ENCODE results near the gene C14orf39. TPM values are rescaled to one million over a fixed set of nuclear protein-coding genes. Genes with fewer than 3 reads are reported as not detected.

C14orf39 gene
- total and polyA plus RNA-seq, 2 experiments from 2014 or later = 0.28 to 3.4 TPM

DNA sequence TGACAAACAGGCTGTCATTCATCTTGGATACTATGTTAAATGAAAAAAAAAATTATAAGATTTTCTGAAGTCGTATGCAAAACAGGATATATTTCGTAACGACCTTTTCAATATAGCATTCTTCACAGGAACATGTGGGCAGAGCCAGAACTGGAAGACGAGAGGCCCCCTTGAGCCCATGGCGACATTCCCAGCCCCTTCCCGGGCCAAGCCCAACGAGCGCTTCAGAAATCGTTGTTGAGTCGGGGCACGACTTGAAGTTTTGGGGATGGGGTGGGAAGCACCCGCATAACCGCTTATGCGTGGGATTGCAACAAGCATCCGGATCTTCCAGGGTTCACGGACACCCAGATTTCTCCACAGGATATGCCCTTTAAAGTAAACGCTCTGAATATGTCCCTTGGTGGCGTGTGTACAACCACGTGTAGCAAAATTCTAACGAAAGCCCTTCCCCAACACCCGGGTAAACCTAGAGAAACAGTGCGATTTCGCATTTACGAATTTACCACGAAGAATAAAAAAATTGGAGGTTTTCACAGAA, 736 bp downstream of the C14orf39 start:
- peak overlapping the region; percentile 71 for H3K4me3 ChIP-seq
- ATAC-seq = peak; percentile 61
- H3K9me3 Mint-ChIP-seq = peaks cover 8% of the 10 kb centered on the region; the same call in 1 of the 3 replicates

More for the DNA sequence above, 736 bp downstream of the C14orf39 start:
- Histone ChIP-seq H3K27ac (ENCODE audit: low read depth) (no peak overlapping the region), H4K20me1 (replicated peaks; ENCODE audit: insufficient read depth) (no peaks in the 10 kb centered on the region), H3K9me2 (ENCODE audit: insufficient read depth) (no peaks in the 10 kb centered on the region), H3F3A (replicated peaks; ENCODE audit: low read depth) (no peaks in the 10 kb centered on the region), H3K27me3 (ENCODE audit: insufficient read depth) (peaks cover 53% of the 10 kb centered on the region), H3K79me2 (replicated peaks; ENCODE audit: insufficient read depth) (no peaks in the 10 kb centered on the region), H3K4me1 (ENCODE audit: insufficient read depth) (0 out of 2 replicates have a peak, but pooled peaks cover 4% of the 10 kb centered on the region), H2AFZ (peak overlapping the region; percentile 98), H3K4me2 (peak overlapping the region; percentile 88), H3K36me3 (ENCODE audit: insufficient read depth) (no peaks in the 10 kb centered on the region)
- Mint-ChIP-seq H3K27ac (no peak overlapping the region), H3K4me1 (peaks cover 3% of the 10 kb centered on the region; the same call in 1 of the 3 replicates), H3K27me3 (ENCODE audit: insufficient read depth, low read depth, poor library complexity) (peaks cover 9% of the 10 kb centered on the region), H3K4me3 (peak overlapping the region; percentile 83), H3K36me3 (ENCODE audit: low read depth) (peaks cover 8% of the 10 kb centered on the region; the same call in 2 of the 3 replicates)
- peak; percentile 34 for DNase-seq (ENCODE audit: low spot score)
- TF ChIP-seq, protein P1, sequence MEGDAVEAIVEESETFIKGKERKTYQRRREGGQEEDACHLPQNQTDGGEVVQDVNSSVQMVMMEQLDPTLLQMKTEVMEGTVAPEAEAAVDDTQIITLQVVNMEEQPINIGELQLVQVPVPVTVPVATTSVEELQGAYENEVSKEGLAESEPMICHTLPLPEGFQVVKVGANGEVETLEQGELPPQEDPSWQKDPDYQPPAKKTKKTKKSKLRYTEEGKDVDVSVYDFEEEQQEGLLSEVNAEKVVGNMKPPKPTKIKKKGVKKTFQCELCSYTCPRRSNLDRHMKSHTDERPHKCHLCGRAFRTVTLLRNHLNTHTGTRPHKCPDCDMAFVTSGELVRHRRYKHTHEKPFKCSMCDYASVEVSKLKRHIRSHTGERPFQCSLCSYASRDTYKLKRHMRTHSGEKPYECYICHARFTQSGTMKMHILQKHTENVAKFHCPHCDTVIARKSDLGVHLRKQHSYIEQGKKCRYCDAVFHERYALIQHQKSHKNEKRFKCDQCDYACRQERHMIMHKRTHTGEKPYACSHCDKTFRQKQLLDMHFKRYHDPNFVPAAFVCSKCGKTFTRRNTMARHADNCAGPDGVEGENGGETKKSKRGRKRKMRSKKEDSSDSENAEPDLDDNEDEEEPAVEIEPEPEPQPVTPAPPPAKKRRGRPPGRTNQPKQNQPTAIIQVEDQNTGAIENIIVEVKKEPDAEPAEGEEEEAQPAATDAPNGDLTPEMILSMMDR (conservative IDR thresholded peaks at IDR 0.05; ENCODE audit: low read depth in 2 of 2) = no peak
- TF ChIP-seq, protein P2, sequence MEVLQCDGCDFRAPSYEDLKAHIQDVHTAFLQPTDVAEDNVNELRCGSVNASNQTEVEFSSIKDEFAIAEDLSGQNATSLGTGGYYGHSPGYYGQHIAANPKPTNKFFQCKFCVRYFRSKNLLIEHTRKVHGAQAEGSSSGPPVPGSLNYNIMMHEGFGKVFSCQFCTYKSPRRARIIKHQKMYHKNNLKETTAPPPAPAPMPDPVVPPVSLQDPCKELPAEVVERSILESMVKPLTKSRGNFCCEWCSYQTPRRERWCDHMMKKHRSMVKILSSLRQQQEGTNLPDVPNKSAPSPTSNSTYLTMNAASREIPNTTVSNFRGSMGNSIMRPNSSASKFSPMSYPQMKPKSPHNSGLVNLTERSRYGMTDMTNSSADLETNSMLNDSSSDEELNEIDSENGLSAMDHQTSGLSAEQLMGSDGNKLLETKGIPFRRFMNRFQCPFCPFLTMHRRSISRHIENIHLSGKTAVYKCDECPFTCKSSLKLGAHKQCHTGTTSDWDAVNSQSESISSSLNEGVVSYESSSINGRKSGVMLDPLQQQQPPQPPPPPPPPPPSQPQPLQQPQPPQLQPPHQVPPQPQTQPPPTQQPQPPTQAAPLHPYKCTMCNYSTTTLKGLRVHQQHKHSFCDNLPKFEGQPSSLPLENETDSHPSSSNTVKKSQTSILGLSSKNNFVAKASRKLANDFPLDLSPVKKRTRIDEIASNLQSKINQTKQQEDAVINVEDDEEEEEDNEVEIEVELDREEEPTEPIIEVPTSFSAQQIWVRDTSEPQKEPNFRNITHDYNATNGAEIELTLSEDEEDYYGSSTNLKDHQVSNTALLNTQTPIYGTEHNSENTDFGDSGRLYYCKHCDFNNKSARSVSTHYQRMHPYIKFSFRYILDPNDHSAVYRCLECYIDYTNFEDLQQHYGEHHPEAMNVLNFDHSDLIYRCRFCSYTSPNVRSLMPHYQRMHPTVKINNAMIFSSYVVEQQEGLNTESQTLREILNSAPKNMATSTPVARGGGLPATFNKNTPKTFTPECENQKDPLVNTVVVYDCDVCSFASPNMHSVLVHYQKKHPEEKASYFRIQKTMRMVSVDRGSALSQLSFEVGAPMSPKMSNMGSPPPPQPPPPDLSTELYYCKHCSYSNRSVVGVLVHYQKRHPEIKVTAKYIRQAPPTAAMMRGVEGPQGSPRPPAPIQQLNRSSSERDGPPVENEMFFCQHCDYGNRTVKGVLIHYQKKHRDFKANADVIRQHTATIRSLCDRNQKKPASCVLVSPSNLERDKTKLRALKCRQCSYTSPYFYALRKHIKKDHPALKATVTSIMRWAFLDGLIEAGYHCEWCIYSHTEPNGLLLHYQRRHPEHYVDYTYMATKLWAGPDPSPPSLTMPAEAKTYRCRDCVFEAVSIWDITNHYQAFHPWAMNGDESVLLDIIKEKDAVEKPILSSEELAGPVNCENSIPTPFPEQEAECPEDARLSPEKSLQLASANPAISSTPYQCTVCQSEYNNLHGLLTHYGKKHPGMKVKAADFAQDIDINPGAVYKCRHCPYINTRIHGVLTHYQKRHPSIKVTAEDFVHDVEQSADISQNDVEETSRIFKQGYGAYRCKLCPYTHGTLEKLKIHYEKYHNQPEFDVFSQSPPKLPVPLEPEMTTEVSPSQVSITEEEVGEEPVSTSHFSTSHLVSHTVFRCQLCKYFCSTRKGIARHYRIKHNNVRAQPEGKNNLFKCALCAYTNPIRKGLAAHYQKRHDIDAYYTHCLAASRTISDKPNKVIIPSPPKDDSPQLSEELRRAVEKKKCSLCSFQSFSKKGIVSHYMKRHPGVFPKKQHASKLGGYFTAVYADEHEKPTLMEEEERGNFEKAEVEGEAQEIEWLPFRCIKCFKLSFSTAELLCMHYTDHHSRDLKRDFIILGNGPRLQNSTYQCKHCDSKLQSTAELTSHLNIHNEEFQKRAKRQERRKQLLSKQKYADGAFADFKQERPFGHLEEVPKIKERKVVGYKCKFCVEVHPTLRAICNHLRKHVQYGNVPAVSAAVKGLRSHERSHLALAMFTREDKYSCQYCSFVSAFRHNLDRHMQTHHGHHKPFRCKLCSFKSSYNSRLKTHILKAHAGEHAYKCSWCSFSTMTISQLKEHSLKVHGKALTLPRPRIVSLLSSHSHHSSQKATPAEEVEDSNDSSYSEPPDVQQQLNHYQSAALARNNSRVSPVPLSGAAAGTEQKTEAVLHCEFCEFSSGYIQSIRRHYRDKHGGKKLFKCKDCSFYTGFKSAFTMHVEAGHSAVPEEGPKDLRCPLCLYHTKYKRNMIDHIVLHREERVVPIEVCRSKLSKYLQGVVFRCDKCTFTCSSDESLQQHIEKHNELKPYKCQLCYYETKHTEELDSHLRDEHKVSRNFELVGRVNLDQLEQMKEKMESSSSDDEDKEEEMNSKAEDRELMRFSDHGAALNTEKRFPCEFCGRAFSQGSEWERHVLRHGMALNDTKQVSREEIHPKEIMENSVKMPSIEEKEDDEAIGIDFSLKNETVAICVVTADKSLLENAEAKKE (CRISPR knock-in tag; IDR thresholded peaks at IDR 0.05) = no peak
- TF ChIP-seq CREB1 (CRISPR knock-in tag; IDR thresholded peaks at IDR 0.05; ENCODE audit: low read depth) (no peak), NANOG (IDR thresholded peaks at IDR 0.05; ENCODE audit: borderline replicate concordance) (no peak), STAT1 (IDR thresholded peaks at IDR 0.05; ENCODE audit: unreplicated experiment) (no peak), ZNF114 (CRISPR knock-in tag; IDR thresholded peaks at IDR 0.05) (no peak), POLR2AphosphoS5 (IDR thresholded peaks at IDR 0.05; ENCODE audit: low read depth) (no peak), ZNF331 (CRISPR knock-in tag; IDR thresholded peaks at IDR 0.05; ENCODE audit: low read depth) (no peak), EZH2 (IDR thresholded peaks at IDR 0.05; ENCODE audit: low read depth, unreplicated experiment) (no peak), EZH2phosphoT487 (IDR thresholded peaks at IDR 0.05; ENCODE audit: unreplicated experiment) (no peak), JUNB (IDR thresholded peaks at IDR 0.05; ENCODE audit: unreplicated experiment) (no peak)
- TF ChIP-seq, protein P3, sequence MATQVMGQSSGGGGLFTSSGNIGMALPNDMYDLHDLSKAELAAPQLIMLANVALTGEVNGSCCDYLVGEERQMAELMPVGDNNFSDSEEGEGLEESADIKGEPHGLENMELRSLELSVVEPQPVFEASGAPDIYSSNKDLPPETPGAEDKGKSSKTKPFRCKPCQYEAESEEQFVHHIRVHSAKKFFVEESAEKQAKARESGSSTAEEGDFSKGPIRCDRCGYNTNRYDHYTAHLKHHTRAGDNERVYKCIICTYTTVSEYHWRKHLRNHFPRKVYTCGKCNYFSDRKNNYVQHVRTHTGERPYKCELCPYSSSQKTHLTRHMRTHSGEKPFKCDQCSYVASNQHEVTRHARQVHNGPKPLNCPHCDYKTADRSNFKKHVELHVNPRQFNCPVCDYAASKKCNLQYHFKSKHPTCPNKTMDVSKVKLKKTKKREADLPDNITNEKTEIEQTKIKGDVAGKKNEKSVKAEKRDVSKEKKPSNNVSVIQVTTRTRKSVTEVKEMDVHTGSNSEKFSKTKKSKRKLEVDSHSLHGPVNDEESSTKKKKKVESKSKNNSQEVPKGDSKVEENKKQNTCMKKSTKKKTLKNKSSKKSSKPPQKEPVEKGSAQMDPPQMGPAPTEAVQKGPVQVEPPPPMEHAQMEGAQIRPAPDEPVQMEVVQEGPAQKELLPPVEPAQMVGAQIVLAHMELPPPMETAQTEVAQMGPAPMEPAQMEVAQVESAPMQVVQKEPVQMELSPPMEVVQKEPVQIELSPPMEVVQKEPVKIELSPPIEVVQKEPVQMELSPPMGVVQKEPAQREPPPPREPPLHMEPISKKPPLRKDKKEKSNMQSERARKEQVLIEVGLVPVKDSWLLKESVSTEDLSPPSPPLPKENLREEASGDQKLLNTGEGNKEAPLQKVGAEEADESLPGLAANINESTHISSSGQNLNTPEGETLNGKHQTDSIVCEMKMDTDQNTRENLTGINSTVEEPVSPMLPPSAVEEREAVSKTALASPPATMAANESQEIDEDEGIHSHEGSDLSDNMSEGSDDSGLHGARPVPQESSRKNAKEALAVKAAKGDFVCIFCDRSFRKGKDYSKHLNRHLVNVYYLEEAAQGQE (IDR thresholded peaks at IDR 0.05; ENCODE audit: unreplicated experiment) = no peak
- TF ChIP-seq, protein P4, sequence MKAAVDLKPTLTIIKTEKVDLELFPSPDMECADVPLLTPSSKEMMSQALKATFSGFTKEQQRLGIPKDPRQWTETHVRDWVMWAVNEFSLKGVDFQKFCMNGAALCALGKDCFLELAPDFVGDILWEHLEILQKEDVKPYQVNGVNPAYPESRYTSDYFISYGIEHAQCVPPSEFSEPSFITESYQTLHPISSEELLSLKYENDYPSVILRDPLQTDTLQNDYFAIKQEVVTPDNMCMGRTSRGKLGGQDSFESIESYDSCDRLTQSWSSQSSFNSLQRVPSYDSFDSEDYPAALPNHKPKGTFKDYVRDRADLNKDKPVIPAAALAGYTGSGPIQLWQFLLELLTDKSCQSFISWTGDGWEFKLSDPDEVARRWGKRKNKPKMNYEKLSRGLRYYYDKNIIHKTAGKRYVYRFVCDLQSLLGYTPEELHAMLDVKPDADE (IDR thresholded peaks at IDR 0.05) = no peak

All from GM23338 (cell line).